ENCODE results near the gene TUBB8B. TPM values are rescaled to one million over a fixed set of nuclear protein-coding genes. Genes with fewer than 3 reads are reported as not detected.
"Not testable (repeated sequence)": the region's sequence is repeated elsewhere in the genome, so short reads cannot be mapped to it uniquely, and the experiment has no call there.

TUBB8B gene
- total RNA-seq, 1 donor from 2014 or later: not detected

DNA sequence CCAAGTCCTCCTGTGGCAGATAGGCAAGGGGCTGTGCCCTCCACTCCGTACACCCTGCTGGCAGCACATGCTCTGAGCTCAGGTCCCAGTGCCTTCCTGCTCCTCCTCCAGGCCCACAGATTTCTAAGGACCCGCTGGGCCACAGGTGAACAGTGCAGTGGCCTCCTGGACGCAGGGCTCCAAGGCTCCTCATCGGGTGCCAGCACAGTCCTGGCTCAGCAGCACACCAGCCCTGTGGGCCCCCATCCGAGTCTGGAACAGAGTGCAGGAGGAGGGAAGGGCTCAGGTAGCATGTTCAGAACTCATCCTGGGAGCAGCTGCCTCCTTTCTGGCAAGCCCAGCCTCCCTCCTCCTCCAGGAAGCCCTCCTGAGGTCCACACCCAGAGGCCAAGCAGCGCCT, 30.8 kb upstream of the TUBB8B start:
- H3K4me1 Mint-ChIP-seq (ENCODE audit: low read depth); intact Hi-C loops (cut with micrococcal nuclease): not testable (repeated sequence)

DNA sequence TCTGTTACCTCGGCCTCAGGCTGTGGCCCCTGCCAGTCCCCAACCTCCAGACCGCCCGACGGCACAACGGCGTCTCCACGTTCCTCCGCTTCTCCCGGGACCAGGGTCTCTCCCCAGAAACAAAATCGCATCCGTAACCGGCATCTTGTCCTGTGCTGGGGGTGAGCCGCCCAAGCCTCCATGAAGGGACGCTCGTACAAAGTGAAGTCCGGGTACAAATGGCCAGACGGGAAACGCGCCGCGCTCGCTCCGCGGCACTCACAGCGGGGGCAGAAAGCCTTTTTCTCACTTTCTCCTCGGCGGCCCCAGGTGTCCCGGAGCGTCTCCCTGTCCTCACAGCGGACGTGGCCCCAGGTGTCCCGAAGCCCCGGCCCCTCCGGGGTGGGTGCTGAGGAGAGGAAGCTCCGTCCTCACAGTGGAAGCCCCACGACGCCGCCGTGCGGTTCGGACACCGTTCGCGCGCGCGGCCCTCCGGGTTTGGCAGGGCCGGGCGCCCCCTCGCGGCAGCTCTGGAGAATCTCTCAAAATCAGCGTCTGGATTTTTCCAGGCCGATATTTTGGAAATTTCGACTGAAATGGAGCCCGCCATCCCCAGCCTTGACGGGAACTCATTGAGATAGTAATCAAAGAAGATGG, 26.2 kb upstream of the TUBB8B start:
- intact Hi-C loops (cut with micrococcal nuclease); H3K4me3 Mint-ChIP-seq (ENCODE audit: low read depth); H3K36me3 Mint-ChIP-seq (ENCODE audit: low read depth); H3K4me1 Mint-ChIP-seq (ENCODE audit: low read depth); H3K9me3 Mint-ChIP-seq; H3K27ac Mint-ChIP-seq; DNase-seq (ENCODE audit: low spot score); H3K27me3 Mint-ChIP-seq (ENCODE audit: low read depth): not testable (repeated sequence)

More for the DNA sequence above, 30.8 kb upstream of the TUBB8B start:
- DNase-seq (ENCODE audit: low spot score); H3K27ac Mint-ChIP-seq; H3K36me3 Mint-ChIP-seq (ENCODE audit: low read depth); H3K4me3 Mint-ChIP-seq (ENCODE audit: low read depth); H3K27me3 Mint-ChIP-seq (ENCODE audit: low read depth); H3K9me3 Mint-ChIP-seq: not testable (repeated sequence)

DNA sequence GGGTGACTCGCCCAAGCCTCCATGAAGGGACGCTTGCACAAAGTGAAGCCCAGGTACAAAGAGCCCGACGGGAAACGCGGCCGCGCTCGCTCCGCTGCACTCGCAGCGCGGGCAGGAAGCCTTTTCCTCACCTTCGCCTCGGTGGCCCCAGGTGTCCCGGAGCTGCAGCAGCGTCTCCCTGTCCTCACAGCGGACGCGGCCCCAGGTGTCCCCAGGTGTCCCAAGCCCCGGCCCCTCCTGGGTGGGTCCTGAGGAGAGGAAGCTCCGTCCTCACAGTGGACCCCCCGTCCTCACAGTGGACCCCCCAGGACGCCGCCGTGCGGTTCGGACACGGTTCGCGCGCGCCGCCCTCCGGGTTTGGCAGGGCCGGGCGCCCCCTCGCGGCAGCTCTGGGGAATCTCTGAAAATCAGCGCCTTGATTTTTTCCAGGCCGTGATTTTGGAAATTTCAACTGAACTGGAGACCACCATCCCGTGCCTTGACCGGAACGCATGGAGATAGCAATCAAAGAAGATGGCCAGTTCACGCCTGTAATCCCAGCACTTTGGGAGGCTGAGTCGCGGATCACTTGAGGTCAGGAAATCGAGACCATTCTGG, 23.9 kb upstream of the TUBB8B start:
- H3K27ac Mint-ChIP-seq; H3K9me3 Mint-ChIP-seq; H3K4me1 Mint-ChIP-seq (ENCODE audit: low read depth); intact Hi-C loops (cut with micrococcal nuclease); H3K27me3 Mint-ChIP-seq (ENCODE audit: low read depth); H3K36me3 Mint-ChIP-seq (ENCODE audit: low read depth); H3K4me3 Mint-ChIP-seq (ENCODE audit: low read depth); DNase-seq (ENCODE audit: low spot score): not testable (repeated sequence)

DNA sequence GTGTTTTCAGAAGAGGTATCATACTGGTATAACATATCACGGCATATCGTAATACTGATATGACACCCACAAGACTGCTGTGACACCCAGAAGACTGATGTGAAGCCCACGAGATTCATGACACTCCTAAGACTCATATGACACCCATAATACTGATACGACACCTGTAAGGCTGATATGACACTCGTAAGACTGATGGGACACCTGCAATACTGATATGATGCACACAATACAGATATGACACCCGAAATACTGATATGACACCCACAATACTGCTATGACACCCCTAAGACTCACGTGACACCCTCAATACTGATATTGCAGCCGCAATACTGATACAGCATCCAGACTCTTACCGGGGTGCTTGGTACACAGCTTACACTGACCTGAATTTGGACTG, 18.3 kb upstream of the TUBB8B start:
- H3K4me3 Mint-ChIP-seq (ENCODE audit: low read depth); H3K4me1 Mint-ChIP-seq (ENCODE audit: low read depth); H3K36me3 Mint-ChIP-seq (ENCODE audit: low read depth); H3K27ac Mint-ChIP-seq; H3K9me3 Mint-ChIP-seq; H3K27me3 Mint-ChIP-seq (ENCODE audit: low read depth); DNase-seq (ENCODE audit: low spot score); intact Hi-C loops (cut with micrococcal nuclease): not testable (repeated sequence)

DNA sequence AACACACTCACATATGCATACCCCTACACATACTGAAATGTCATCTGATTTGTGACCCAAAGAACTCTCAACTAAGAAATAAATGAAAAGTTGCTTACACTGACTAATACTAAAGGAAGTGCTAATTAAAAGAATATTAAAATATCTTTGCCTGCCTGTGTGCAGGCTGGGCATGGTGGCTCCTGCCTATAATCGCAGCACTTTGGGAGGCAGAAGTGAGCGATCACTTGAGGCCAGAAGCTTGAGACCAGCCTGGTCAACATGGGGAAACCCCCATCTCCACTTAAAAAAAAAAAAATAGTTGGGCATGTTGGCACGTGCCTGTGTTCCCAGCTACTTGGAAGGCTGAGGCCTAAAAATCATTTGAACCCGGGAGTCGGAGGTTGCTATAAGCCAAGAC, 14.9 kb upstream of the TUBB8B start:
- DNase-seq (ENCODE audit: low spot score); H3K9me3 Mint-ChIP-seq; intact Hi-C loops (cut with micrococcal nuclease); H3K4me1 Mint-ChIP-seq (ENCODE audit: low read depth); H3K27me3 Mint-ChIP-seq (ENCODE audit: low read depth); H3K4me3 Mint-ChIP-seq (ENCODE audit: low read depth); H3K27ac Mint-ChIP-seq; H3K36me3 Mint-ChIP-seq (ENCODE audit: low read depth): not testable (repeated sequence)

DNA sequence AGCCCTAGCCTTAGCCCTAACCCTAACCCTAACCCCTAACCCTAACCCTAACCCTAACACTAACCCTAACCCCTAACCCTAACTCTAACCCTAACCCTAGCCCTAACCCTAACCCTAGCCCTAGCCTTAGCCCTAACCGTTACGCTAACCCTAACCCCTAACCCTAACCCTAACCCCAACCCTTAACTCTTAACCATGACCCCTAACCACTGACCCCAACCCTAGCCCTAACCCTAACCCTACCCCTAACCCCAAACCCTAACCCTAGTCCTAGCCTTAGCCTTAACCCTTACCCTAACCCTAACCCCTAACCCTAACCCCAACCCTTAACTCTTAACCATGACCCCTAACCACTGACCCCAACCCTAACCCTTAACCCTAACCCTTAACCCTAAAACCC, 14.2 kb upstream of the TUBB8B start:
- H3K9me3 Mint-ChIP-seq; H3K4me1 Mint-ChIP-seq (ENCODE audit: low read depth); intact Hi-C loops (cut with micrococcal nuclease); H3K4me3 Mint-ChIP-seq (ENCODE audit: low read depth); H3K36me3 Mint-ChIP-seq (ENCODE audit: low read depth); H3K27me3 Mint-ChIP-seq (ENCODE audit: low read depth); H3K27ac Mint-ChIP-seq; DNase-seq (ENCODE audit: low spot score): not testable (repeated sequence)

DNA sequence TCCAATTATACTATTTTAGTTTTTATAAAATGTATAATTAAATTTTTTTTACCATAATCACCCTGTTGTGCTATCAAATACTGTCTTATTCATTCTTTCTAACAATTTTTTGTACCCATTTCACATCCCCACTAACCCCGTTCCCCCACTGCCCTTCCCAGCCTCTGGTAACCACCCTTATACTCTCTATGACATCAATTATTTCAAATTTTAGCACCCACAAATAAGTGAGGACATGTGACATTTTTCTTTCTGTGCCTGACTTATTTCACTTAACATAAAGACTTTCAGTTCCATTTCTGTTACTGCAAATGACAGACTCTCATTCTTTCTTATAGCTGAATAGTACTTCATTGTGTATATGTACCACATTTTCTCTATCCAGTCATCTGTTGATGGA, 5.0 kb upstream of the TUBB8B start:
- H3K27ac Mint-ChIP-seq; H3K27me3 Mint-ChIP-seq (ENCODE audit: low read depth); H3K36me3 Mint-ChIP-seq (ENCODE audit: low read depth); H3K9me3 Mint-ChIP-seq; DNase-seq (ENCODE audit: low spot score); intact Hi-C loops (cut with micrococcal nuclease); H3K4me3 Mint-ChIP-seq (ENCODE audit: low read depth); H3K4me1 Mint-ChIP-seq (ENCODE audit: low read depth): not testable (repeated sequence)

DNA sequence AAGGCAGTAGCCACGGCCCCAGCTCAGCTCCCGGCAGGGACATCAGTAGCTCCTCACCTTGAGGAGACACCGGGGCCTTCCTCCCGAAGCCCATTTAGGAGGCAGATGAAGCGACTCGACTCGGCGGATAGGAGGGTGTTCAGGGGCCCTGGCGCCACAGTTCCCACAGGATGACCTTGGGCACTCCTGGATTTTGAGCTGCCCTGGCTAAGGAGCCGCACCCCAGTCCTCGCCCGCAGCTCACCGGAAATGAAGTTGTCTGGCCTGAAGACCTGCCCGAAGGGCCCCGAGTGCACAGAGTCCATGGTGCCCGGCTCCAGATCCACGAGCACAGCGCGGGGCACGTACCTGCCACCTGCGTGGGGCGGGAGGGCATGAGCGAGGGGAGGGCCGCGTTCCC, 719 bp downstream of the TUBB8B start:
- H3K9me3 Mint-ChIP-seq; H3K4me3 Mint-ChIP-seq (ENCODE audit: low read depth): not testable (repeated sequence)

DNA sequence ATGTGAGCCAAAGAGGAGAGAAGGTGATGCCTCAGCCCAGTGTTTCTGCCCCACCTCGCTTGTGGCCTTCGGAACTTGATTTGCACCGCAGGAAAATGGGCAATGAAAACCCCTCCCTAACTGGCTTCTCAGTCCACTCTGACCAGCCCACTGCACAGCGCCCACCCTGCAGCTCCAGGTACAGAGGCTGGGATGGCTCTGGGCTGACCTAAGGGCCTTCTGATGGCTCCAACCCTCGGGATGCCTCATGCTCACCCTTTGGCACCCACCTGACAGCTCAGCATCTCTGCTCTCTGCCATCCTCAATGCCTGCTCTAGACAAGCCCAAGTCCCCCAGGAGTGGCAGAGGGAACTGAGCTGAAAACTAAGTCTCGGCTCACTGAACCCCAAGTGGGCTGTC, 36.2 kb downstream of the TUBB8B start:
- DNase-seq (ENCODE audit: low spot score): not testable (repeated sequence)

More for the DNA sequence above, 719 bp downstream of the TUBB8B start:
- H3K4me1 Mint-ChIP-seq (ENCODE audit: low read depth); DNase-seq (ENCODE audit: low spot score); H3K27me3 Mint-ChIP-seq (ENCODE audit: low read depth); intact Hi-C loops (cut with micrococcal nuclease); H3K36me3 Mint-ChIP-seq (ENCODE audit: low read depth); H3K27ac Mint-ChIP-seq: not testable (repeated sequence)

DNA sequence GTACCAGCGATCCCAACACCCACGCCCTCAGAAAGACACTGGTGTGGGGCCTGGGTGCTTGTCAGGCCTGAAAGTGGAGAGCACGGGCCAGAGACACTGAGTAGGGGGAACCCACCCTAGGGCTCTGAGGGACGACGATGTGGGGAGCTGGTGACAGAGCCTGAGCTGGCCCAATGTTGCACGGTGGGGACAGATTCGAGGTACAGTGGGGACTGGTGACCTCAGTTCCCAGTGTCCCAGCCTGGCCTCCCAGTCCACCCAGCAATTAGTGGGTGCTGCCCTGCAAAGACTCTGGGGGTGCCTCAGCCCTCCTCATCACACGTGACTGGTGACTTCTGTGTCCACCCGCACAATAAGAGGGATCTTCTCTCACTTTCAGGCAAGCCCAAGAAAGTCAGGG, 36.6 kb downstream of the TUBB8B start:
- H3K4me3 Mint-ChIP-seq (ENCODE audit: low read depth); H3K4me1 Mint-ChIP-seq (ENCODE audit: low read depth); DNase-seq (ENCODE audit: low spot score); H3K36me3 Mint-ChIP-seq (ENCODE audit: low read depth); H3K27ac Mint-ChIP-seq; H3K9me3 Mint-ChIP-seq; intact Hi-C loops (cut with micrococcal nuclease); H3K27me3 Mint-ChIP-seq (ENCODE audit: low read depth): not testable (repeated sequence)

More for the DNA sequence above, 36.2 kb downstream of the TUBB8B start:
- H3K27me3 Mint-ChIP-seq (ENCODE audit: low read depth); H3K36me3 Mint-ChIP-seq (ENCODE audit: low read depth); intact Hi-C loops (cut with micrococcal nuclease); H3K9me3 Mint-ChIP-seq; H3K4me1 Mint-ChIP-seq (ENCODE audit: low read depth); H3K4me3 Mint-ChIP-seq (ENCODE audit: low read depth); H3K27ac Mint-ChIP-seq: not testable (repeated sequence)

DNA sequence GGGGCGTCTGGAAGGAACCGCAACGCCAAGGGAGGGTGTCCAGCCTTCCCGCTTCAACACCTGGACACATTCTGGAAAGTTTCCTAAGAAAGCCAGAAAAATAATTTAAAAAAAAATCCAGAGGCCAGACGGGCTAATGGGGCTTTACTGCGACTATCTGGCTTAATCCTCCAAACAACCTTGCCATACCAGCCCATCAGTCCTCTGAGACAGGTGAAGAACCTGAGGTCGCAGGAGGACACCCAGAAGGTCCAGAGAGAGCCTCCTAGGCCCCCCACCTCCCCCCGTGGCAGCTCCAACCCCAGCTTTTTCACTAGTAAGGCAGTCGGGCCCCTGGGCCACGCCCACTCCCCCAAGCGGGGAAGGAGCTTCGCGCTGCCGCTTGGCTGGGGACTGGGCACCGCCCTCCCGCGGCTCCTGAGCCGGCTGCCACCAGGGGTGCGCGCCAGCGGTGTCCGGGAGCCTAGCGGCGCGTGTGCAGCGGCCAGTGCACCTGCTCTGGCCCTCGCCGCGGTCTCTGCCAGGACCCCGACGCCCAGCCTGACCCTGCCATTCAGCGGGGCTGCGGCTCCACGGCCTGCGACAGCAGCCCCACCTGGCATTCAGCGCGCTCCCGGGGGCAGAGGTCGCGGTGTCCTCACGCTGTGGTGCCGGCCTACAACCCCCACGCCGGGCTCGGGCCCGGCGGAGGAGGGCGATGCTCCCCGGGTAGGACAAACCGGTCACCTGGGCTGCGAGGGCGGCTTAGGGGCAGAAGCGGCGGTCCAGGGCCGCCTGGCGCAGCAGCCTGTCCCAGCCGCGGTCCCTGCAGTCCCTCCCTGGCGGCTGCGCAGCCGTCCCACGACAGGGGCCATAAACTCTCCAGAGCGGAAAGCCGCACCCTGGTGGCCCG, 37.8 kb downstream of the TUBB8B start:
- DNase-seq (ENCODE audit: low spot score); H3K9me3 Mint-ChIP-seq; H3K27ac Mint-ChIP-seq; H3K4me1 Mint-ChIP-seq (ENCODE audit: low read depth); H3K27me3 Mint-ChIP-seq (ENCODE audit: low read depth); intact Hi-C loops (cut with micrococcal nuclease); H3K36me3 Mint-ChIP-seq (ENCODE audit: low read depth); H3K4me3 Mint-ChIP-seq (ENCODE audit: low read depth): not testable (repeated sequence)

DNA sequence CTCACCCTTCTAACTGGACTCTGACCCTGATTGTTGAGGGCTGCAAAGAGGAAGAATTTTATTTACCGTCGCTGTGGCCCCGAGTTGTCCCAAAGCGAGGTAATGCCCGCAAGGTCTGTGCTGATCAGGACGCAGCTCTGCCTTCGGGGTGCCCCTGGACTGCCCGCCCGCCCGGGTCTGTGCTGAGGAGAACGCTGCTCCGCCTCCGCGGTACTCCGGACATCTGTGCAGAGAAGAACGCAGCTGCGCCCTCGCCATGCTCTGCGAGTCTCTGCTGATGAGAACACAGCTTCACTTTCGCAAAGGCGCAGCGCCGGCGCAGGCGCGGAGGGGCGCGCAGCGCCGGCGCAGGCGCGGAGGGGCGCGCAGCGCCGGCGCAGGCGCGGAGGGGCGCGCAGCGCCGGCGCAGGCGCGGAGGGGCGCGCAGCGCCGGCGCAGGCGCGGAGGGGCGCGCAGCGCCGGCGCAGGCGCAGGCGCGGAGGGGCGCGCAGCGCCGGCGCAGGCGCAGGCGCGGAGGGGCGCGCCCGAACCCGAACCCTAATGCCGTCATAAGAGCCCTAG, 38.7 kb downstream of the TUBB8B start:
- H3K27me3 Mint-ChIP-seq (ENCODE audit: low read depth); H3K4me3 Mint-ChIP-seq (ENCODE audit: low read depth); intact Hi-C loops (cut with micrococcal nuclease); H3K9me3 Mint-ChIP-seq; H3K4me1 Mint-ChIP-seq (ENCODE audit: low read depth); H3K27ac Mint-ChIP-seq; H3K36me3 Mint-ChIP-seq (ENCODE audit: low read depth); DNase-seq (ENCODE audit: low spot score): not testable (repeated sequence)

DNA sequence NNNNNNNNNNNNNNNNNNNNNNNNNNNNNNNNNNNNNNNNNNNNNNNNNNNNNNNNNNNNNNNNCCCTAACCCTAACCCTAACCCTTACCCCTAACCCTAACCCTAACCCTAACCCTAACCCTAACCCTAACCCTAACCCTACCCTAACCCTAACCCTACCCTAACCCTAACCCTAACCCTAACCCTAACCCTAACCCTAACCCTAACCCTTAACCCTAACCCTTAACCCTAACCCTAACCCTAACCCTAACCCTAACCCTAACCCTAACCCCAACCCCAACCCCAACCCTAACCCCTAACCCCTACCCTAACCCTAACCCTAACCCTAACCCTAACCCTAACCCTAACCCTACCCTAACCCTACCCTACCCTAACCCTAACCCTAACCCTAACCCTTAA, 39.5 kb downstream of the TUBB8B start:
- intact Hi-C loops (cut with micrococcal nuclease); H3K4me1 Mint-ChIP-seq (ENCODE audit: low read depth); H3K27me3 Mint-ChIP-seq (ENCODE audit: low read depth); H3K9me3 Mint-ChIP-seq; H3K4me3 Mint-ChIP-seq (ENCODE audit: low read depth); H3K27ac Mint-ChIP-seq; H3K36me3 Mint-ChIP-seq (ENCODE audit: low read depth); DNase-seq (ENCODE audit: low spot score): not testable (repeated sequence)

Measured in activated T-helper 2 cell treated with anti-CD3 and anti-CD28 coated beads, Interferon-gamma antibody, Interleukin-2, Interleukin-4, amounts not matched to agents 10 μg/mL and 5 μg/mL and 100 μg/mL, durations not matched to agents 14 hours and 24 hours and 36 hours (primary cell).